NCI-H2171 treated with DMSO at 0.1 percent for 48 hours (cell line): ENCODE data around the gene NTRK1.

Experiments used
- DNase-seq: peaks from one replicate; lab custom pipeline; 2025; lab: John Stamatoyannopoulos, UW

NTRK1 gene

DNA sequence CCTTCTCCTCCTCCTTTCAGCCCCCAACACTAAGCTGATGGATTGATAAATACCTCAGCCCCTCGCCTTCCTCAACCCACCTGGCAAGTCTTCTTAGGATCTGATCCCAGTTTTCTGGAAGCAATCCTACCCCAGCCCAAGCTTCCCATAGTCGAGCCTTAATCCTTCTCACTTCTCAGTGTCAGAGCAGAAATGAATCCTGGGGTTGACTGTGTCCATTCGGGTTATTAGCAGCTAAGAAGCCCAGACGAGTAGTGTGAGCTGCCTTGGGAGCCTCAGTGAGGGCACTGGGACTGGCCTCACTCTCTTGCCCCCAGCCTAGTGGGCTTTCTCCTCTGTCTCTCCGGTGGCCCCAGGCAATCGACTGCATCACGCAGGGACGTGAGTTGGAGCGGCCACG is 20.4 kb downstream of the NTRK1 start:
- DNase-seq, result no peak

DNA sequence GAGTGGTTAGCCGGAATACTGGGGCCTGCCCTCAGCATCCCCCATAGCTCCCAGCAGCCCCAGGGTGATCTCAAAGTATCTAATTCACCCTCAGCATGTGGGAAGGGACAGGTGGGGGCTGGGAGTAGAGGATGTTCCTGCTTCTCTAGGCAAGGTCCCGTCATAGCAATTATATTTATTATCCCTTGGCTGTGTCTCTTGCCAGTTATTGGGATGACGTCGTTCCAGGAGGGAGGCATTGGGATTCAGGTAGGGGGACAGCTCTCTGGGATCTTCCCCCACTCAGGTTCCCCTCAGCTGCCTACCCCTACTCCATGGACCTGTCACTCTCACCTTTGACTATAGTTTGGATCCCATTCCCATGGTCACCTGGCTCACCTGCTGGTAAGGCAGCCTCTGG is 21.0 kb downstream of the NTRK1 start:
- DNase-seq, result no peak

DNA sequence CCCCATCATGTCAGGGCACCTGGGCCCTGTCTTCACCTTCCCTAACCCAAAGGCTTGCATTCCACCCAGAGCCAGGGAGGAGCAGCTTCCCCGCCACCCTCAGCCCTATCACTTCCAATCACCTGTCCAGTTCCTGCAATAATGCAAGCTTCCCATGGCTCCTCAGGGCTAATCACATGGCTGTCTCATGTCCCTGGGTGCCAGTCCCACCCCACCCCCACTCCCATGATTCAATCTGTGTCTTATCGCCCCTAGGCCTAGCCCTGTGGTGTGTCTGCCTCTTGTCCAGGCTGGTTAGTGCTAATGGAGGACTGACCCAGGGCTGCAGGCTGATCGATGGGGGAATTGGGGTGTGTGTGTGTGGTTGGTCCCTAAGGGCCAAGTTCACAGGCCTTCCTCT is 21.9 kb downstream of the NTRK1 start:
- no peak for DNase-seq

DNA sequence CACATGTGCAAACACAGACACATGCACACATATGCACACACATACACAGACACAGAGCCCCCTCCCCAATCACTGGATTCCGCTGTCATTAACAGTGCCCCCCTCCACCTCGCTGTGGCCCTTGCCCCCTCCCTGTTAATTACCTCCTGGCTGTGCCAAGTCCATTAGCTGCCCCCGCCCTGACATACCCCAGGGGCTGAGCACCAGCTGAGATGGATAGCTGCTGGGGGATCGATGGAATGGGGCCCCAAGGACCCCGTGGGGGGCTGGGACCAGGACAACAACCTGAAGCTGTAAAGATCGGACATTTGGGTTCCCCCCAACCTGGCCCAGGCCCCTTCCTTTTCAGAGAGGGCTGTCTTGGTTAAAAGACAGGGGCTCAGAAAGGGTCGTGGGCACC is 23.3 kb downstream of the NTRK1 start:
- DNase-seq, result no peak

DNA sequence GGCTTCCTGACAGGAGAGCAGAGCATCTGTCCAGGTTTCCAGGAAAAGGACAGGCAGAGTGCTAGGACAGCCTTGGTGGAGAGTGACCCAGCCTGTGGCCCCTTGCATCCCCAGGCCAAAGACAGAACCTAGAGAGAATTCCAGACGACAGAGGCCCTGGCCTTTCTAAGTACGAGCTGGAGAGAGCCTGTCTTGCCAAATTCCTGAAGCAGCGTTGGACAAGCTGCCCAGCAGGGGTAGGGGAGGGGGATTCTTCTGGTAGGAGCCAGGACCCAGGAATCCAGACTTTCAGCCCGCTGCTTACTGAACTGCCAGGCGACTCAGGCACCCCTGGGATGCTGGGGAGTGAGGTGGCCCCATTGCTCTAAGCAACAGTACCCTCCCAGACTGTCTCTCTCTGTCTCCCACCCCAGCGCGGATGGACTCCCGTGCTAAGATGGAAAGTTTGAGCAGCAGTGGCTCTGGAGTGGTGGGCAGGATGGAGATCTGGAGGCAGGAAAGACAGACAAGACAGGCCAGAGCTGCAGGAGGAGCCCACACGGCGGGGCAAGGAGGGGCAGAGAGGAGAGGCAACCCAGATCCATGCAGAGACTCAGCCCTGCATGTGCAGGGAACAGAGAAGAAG is 24.0 kb downstream of the NTRK1 start:
- no peak for DNase-seq

DNA sequence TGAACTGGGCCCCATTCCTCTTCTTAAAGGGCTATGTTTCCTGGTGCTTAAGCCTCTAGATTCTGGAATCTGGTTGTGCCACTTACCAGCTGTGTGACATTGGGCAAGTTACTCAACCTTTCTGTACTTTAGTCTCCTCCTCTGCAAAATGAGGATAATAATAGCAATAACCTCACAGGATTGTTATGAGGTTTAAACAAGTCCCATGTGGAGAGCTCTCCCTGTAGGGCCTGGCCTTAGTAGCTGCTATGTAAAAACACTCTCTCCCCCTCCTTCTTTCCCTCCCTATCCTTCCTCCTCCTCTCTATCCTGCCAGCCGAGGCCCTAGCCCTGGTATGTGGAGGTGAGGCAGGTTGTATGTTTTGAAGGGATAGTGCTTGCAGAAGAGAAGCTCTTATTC is 24.6 kb downstream of the NTRK1 start:
- no peak for DNase-seq

DNA sequence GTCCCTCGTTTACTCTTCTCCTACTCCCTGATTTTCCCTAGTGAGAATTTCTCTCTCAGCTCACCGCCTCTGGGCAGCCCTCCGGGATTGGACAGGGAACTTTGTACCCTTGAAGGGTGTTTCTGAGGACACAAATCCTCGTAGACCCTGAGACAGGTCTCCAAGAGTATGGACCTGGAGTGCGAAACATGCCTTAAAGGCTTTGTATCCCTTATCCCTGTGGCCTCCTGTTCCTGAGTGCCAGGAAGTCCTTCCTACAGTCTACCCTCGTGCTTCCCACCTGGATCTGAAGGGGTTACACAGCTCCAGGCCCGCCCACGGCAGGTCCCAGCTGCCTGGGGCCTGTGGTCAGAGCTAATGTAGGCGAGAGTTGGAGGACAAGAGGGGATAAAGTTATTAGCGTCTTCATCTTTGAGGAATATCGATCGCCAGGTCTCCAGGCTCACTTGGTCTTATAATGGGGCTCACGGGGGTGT is 25.3 kb downstream of the NTRK1 start:
- no peak for DNase-seq

DNA sequence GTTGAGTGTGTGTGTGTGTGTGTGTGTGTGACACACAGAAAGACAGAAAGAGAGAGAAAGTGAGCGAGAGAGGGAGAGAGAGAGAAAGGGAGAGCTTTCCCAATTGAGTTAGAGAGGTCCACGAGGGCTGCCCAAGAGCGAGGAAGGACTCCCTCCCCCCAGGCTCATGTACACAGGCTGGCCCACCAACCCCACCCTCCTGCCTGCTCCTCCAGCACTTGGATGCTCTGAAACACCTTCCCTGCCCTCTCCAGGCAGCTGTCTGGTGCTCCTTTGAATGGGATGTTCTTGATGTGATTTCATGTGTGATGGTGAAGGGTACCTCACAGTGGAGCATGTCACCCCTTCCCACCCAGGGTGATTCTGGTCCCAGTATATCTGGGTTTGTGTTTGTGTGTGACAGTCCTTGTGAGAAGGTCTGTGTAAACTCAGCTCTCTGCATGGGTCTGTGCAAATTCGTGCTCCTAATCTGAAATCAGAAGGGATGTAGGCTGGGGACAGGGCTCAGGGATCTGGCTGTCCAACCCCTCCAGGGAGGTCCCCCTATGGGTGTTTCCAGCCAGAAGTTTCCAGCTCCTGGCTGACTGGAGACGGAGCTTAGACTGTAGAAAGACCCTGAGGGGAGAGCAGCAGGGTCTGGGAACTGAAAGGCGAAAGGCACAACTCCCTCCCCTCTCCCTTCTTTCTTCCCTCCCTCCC is 26.1 kb downstream of the NTRK1 start:
- DNase-seq, result no peak

DNA sequence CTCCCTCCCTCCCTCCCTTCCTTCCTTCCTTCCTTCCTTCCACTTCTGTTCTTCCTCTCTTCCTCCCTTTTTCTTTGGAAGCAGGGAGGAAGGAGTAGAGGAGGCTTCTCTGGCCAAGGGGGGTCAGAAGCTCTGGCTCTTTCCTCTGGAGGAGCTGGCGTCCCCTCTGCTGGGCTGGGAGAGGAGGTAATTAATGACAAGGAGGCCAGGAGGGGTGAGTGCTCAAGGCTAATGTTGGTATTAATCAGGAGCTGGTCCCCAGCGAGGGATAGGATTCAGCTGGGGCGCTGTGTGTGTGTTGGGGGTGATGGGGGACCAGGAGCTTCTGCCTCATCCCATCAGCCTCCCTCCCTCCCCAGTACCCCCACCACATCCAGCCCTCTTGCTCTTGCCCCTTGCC is 26.7 kb downstream of the NTRK1 start:
- DNase-seq, result no peak

DNA sequence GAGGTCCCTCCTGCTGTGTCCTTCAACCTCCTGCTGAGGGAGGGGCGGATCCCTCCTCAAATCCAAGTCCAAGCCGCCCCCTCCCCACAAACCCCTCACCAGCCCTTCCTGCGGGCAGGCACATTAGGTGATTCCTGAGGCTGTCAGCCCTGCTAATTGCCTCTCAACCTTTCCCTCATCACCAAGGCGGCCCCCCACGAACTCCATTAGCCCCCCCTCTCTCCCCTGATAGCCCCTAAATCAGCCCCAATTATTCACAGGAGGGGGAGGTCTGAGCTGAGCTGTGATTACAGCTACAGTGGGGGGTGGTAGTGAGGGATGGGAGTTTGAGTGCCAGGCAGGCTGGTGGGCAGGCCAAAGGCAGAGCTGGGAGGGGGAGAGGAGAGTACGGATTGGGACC is 27.1 kb downstream of the NTRK1 start:
- DNase-seq, result no peak

DNA sequence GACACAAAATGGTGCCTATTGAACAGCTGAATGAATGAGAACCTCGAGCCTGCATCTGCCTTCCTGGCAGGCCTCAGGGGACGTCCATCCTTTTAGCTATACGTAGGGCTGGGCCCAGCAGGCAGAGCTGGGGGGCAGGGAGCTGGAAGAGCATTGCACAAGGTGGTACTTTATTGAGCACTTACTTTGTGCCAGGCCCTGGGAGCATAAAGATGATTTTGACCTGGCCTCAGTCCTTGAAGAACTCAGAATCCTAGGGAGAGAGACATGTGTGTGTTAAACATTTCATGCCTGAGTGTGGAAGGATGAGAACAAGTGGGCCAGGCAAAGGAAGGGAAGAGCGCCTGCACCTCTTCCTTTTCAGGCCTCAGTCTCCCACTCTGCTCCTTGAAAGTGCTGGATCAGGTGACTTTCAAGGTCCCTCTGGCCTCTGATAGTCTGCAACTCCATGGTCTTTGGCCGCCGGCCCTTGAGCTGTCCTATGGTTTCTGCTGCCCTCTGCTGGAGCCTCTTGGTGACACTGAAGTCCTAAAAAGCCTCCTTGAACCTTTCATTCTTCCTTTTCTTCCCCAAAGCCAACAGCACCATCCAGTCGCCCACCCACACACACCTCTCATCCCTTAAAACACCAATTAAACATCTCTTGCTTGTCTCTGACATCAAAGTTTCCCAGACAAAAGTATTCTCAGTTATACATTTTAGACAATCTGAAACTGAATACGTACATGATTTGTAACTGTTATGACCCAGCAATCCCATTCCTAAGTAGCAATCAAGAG is 29.3 kb downstream of the NTRK1 start:
- peak; percentile 75 for DNase-seq

DNA sequence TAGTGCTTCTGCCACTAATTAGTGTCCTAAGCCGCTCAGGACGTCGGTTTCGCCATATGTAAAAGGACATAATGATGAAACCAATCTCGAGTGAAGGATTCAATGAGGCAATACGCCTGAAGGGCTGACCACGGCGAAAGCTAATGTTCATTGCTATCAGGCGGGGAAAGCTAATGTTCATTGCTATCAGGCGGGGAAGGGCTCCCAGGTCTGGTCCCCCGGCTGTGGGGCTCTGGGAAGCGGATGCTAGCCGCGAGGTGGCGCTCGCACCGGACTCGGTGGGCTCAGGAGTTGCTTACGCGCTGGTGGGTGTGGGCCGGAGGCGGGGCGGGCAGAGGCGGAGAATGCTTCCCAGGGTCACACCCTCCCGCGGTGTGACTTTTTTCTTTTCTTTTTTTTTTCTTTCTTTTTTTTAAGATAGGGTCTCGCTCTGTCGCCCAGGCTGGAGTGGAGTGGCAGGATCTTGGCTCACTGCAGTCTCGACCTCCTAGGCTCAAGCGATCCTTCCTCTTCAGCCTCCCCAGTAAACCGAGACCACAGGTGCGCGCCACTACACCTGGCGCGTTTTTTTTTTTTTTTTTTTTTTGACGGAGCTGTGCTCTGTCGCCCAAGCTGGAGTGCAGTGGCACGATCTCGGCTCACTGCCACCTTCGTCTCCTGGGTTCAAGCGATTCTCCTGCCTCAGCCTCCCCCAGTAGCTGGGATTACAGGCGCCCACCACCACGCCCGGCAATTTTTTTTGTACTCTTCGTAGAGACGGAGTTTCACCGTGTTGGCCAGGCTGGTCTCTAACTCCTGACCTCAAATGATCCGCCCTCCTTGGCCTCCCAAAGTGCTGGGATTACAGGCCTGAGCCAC is 31.8 kb downstream of the NTRK1 start:
- peak; percentile 76 for DNase-seq

DNA sequence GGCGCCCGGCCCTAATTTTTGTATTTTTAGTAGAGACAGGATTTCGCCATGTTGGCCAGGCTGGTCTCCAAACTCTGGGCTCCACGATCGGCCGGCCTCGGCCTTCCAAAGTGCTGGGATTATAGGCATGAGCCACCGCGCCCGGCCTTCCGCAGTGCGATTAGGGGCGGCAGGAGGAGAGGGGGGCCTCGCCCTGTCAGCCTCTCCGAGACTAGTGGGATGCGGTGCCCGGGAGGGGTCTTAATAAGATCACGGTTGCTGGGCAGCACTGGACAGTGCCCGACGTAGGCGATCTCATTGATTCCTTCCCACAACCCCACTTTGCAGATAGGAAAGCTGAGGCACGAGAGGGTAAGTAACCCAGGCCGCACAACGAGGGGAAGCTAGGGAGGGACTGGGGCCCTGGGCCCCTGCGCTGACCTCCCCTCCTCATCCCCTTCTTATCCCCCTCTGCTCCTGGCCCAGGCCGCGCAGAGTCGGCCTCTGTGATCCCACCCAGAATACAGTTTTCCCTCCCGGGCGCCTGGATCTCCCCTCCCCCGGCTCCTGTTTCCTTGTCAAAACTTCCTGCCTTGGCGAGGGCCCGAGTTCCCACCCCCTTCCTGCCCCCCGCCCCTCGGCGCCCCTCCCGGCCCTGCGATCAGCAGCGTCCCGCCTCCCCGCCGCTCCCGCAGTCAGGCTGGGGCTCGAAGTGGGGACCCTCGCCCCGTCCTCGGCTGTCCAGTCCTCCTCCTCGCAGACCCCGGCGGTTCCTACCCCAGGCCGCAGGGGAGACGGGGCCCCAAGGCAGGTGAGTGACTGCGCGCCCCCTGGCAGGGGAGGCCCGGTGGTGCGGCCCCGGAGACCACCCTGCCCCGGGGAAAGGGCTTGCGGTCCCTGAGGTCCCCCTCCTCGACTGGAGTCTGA is 32.6 kb downstream of the NTRK1 start, which contains the start of gene PEAR1:
Gene PEAR1, plus strand, starts transcription at position 671 of the 906 bp plus-strand sequence. CDS start 10,209 bp downstream, outside the sequence.
- no peak for DNase-seq

DNA sequence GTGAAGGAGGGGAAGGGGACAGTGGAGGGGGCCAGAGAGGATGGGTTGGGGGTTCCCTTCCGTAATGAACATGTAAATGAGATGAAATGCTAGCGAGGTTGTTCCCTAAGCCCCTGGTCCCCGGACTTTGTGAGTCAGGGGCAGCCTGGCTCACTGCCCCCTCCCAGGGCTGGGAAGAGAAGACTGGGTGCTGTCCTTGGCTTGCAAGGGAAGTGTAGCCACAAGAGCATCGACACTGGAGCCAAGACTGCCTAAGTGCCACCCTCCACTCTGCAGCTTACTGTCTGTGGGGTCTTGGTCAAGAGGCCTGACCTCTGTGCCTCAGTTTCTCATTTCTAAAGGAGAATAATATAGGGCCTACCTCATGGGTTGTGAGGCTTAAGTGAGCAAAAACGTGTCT is 33.3 kb downstream of the NTRK1 start:
- no peak for DNase-seq

DNA sequence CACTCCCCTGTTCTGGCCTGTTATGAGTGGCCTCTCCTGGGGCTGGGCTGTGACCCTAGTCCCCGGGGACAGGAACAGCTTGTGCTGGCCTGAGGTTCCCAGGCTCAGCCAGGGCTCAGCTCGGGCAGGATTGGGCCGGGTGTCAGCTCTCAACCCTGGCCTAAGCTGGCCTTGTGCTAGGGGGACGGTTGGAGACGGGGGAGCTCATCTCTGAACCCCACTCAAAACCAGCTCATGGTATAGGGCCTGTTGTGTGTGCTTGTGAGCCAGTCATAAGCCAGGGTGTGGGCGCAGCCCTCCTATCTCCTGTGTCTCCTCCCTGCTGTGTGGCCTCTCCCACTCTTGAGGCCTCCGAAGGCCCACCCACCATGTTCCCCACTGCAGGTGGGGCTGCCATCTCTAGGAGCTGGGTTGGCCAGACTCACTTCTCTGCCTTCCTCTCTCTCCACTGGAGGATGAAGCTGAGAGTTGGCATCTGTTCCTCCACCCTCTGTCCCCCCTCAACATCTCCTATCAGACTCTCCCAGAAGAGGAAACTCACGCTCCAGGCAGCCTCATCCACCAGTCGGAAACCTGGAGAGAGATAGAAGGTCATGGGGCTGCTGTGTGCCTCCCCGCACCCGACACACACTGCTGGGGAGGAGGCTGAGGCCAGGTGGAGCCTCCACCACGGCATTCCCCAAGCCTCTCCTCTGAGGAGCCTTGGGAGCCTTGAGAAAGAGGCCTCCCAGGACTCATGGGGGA is 34.2 kb downstream of the NTRK1 start:
- DNase-seq, result no peak

DNA sequence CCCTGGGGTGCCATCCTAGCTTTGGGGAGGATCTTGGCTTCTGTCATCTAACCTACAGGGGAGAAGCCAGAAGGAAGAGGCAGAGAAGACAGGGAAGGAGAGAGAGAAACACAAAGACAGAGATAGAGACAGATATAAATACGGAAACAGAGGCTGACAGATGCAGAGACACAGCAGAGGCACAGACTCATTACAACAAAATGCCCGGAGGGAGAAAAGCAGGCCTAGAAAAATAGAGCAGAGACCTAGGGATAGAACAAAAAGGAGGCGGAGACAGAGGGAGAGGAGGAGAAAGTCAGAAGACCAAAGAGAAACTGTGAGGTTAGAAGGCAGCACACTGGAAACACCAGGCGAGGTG is 34.8 kb downstream of the NTRK1 start:
- DNase-seq, result no peak

DNA sequence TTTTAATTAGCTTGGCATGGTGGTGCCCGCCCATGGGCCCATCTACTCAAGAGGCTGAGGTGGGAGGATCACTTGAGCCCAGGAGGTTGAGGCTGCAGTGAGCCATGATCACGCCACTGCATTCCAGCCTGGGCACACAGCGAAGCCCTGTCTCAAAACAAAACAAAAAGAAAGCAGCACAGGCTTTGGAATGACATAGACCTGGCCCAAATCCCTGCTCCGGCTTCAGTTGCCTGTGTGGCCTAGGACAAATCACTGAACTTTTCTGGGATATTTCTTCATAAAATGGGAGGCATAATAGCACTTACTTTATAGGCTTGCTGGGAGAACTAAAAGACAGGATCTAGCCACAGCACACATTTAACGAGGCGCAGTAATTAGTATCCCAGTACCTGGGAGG is 35.3 kb downstream of the NTRK1 start:
- no peak for DNase-seq

DNA sequence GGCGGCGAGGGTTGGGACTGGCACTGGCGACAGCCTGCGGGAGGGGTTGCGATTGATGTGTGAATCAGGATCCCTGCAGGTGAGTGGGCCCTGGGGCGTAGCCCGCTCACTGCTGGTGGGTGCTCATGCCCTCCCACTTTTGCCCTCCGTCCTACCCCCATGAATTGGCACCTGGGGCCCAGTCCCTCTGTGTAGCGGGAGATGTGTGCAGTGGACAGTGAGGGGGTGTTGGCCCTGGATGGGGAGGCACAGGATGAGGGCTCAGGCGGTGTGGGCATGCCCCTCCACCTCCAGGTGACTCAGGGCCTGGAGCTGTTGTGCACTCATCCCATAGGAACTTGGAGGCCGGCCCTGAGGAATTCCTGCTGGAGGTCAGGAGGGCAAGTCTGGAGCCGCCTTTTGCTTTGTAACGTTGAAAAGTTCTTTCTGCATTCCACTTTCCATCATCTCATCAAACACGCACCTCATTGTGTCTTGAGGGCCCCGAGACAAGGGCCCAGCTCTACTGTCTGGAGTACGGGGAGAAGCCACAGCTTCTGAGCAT is 35.9 kb downstream of the NTRK1 start:
- DNase-seq, result no peak

DNA sequence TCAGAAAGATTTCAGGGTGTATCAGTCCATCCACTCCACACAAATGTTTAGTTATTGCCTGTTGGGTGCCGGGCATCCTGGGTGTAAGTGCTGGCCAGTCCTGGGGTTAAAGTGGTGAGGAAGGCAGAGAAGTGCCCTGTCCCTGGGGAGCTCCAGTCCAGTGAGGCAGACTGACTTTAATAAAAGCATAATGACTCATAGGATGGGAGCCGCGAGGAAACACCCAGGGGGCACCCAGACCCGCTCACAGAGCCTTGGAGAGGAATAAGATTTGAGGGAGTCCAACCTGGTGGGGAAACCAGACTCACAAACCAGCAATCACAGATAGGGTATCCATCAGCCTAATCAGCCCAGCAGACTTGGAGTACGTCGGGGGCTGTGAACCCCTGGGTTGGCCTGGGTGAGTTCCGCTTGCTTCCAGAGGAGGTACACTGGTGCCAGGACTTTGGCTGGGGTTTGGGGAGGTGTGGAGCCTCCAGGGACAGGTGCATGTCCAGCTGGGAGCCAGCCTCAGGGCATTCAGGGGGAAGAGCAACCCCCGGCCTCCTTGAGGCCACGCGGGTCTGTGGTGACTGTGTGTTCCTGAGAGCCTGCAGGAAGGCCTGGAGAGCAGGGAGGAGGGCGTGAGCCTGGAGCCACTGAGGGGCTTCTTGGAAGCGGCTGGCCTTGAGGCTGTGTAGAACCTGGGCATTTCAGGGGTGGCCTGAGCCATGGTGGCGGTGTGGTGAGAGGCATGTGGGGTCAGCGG is 36.6 kb downstream of the NTRK1 start:
- no peak for DNase-seq
